HEK293 (cell line): ENCODE measurements around the gene MEG3.

ENCODE experiments used
- CTCF ChIA-PET: fragments of 350-600 bp; formaldehyde crosslinking; extraction: SDS; loops from one replicate; lab custom pipeline; 2021; ENCODE audit warnings: antibody characterized with exemption; lab: Yijun Ruan, JAX
- POLR2A ChIA-PET: fragments of 300-600 bp; formaldehyde crosslinking; extraction: SDS; loops from one replicate; lab custom pipeline; 2020; ENCODE audit warnings: antibody characterized with exemption, inconsistent platforms; lab: Yijun Ruan, JAX
- H3K27ac ChIP-seq: fragments of 200-500 bp; sonication (Bioruptor generic); 2 replicates; pipeline ENCODE4 v1.5.1; 2014; ENCODE audit warnings: low read depth, low read length, control low read depth, inconsistent platforms; ENCODE audit errors: extremely low read depth
- H3K36me3 ChIP-seq, 2 experiments: fragments of 200-500 bp in 1 of 2; sonication (Bioruptor generic) in 1 of 2; 1 replicate in 1 of 2; 2 replicates in 1 of 2; pipeline ENCODE4 v1.5.1; 2014 to 2017; ENCODE audit warnings: inconsistent platforms in 2 of 2, low read length in 2 of 2; ENCODE audit not compliant: control insufficient read depth in 2 of 2, insufficient read depth in 1 of 2
- H3K4me1 ChIP-seq: fragments of 200-500 bp; sonication (Bioruptor generic); 2 replicates; pipeline ENCODE4 v1.5.1; 2014; ENCODE audit warnings: mild to moderate bottlenecking, low read length, inconsistent platforms; ENCODE audit not compliant: control insufficient read depth, insufficient read depth
- H3K4me3 ChIP-seq: 2 replicates; pipeline ENCODE4 v1.5.1; 2011; ENCODE audit warnings: low read depth, mild to moderate bottlenecking, control low read depth, low read length, moderate library complexity
- H3K9me3 ChIP-seq: fragments of 200-500 bp; sonication (Bioruptor generic); 2 replicates; pipeline ENCODE4 v1.5.1; 2014; ENCODE audit warnings: low read depth, low read length, inconsistent platforms; ENCODE audit not compliant: control insufficient read depth, insufficient read depth
- GLIS1 ChIP-seq: fragments of 450-650 bp; formaldehyde crosslinking; IDR thresholded peaks from 2 replicates; pipeline ENCODE4 v1.5.1; 2016; ENCODE audit warnings: missing biosample characterization, missing genetic modification characterization
- HOXA7 ChIP-seq: sonication (generic); formaldehyde crosslinking; IDR thresholded peaks from 2 replicates; pipeline ENCODE4 v1.8.1; 2022; ENCODE audit warnings: missing genetic modification reagents, borderline replicate concordance
- HOXC10 ChIP-seq: sonication (generic); formaldehyde crosslinking; IDR thresholded peaks from 2 replicates; pipeline ENCODE4 v1.8.1; 2023; ENCODE audit warnings: mild to moderate bottlenecking, missing genetic modification reagents
- KLF9 ChIP-seq: fragments of 450-650 bp; formaldehyde crosslinking; IDR thresholded peaks from 2 replicates; pipeline ENCODE4 v1.5.1; 2016; ENCODE audit warnings: missing biosample characterization, missing genetic modification characterization, low read depth
- PRDM10 ChIP-seq: fragments of 450-650 bp; formaldehyde crosslinking; IDR thresholded peaks from 2 replicates; pipeline ENCODE4 v1.5.1; 2016; ENCODE audit warnings: missing biosample characterization, missing genetic modification characterization
- SCRT1 ChIP-seq: fragments of 450-650 bp; formaldehyde crosslinking; IDR thresholded peaks from 2 replicates; pipeline ENCODE4 v1.5.1; 2016; ENCODE audit warnings: missing biosample characterization, missing genetic modification characterization, borderline replicate concordance
- ZBTB17 ChIP-seq: fragments of 450-650 bp; formaldehyde crosslinking; IDR thresholded peaks from 2 replicates; pipeline ENCODE4 v1.5.1; 2016; ENCODE audit warnings: missing biosample characterization, missing genetic modification characterization
- ZFP41 ChIP-seq: fragments of 450-650 bp; formaldehyde crosslinking; IDR thresholded peaks from 2 replicates; pipeline ENCODE4 v1.5.1; 2016; ENCODE audit warnings: missing biosample characterization, missing genetic modification characterization, borderline replicate concordance
- ZFP69B ChIP-seq: fragments of 450-650 bp; formaldehyde crosslinking; IDR thresholded peaks from 2 replicates; pipeline ENCODE4 v1.5.1; 2016; ENCODE audit warnings: missing biosample characterization, missing genetic modification characterization
- ZNF146 ChIP-seq: fragments of 450-650 bp; formaldehyde crosslinking; IDR thresholded peaks from 2 replicates; pipeline ENCODE4 v1.5.1; 2016; ENCODE audit warnings: missing biosample characterization, missing genetic modification characterization
- ZNF223 ChIP-seq: fragments of 450-650 bp; formaldehyde crosslinking; IDR thresholded peaks from 2 replicates; pipeline ENCODE4 v1.5.1; 2016; ENCODE audit warnings: missing biosample characterization, missing genetic modification characterization
- ZNF26 ChIP-seq: fragments of 450-650 bp; formaldehyde crosslinking; IDR thresholded peaks from 2 replicates; pipeline ENCODE4 v1.5.1; 2016; ENCODE audit warnings: missing biosample characterization, missing genetic modification characterization
- ZNF341 ChIP-seq: fragments of 450-650 bp; formaldehyde crosslinking; IDR thresholded peaks from 2 replicates; pipeline ENCODE4; 2016; ENCODE audit warnings: low read depth, missing biosample characterization, missing genetic modification characterization
- ZNF37A ChIP-seq: fragments of 450-650 bp; IDR thresholded peaks from 2 replicates; pipeline ENCODE4 v1.5.1; 2018; ENCODE audit warnings: missing biosample characterization, missing genetic modification characterization
- ZNF404 ChIP-seq: fragments of 450-650 bp; formaldehyde crosslinking; IDR thresholded peaks from 2 replicates; pipeline ENCODE4 v1.5.1; 2017; ENCODE audit warnings: missing biosample characterization, missing genetic modification characterization
- ZNF416 ChIP-seq: fragments of 450-650 bp; formaldehyde crosslinking; IDR thresholded peaks from 2 replicates; pipeline ENCODE4 v1.5.1; 2016; ENCODE audit warnings: missing biosample characterization, missing genetic modification characterization
- ZNF501 ChIP-seq: fragments of 450-650 bp; formaldehyde crosslinking; IDR thresholded peaks from 2 replicates; pipeline ENCODE4 v1.5.1; 2016; ENCODE audit warnings: missing biosample characterization, missing genetic modification characterization
- ZNF548 ChIP-seq: fragments of 450-650 bp; formaldehyde crosslinking; IDR thresholded peaks from 2 replicates; pipeline ENCODE4 v1.5.1; 2016; ENCODE audit warnings: missing biosample characterization, missing genetic modification characterization
- ZNF596 ChIP-seq: fragments of 450-650 bp; IDR thresholded peaks from 2 replicates; pipeline ENCODE4 v1.5.0; 2018; ENCODE audit warnings: missing biosample characterization, mild to moderate bottlenecking, missing genetic modification characterization, moderate library complexity
- ZNF600 ChIP-seq: fragments of 450-650 bp; formaldehyde crosslinking; IDR thresholded peaks from 2 replicates; pipeline ENCODE4 v1.5.1; 2016; ENCODE audit warnings: missing biosample characterization, missing genetic modification characterization
- ZNF610 ChIP-seq: fragments of 450-650 bp; formaldehyde crosslinking; IDR thresholded peaks from 2 replicates; pipeline ENCODE4 v1.5.1; 2016; ENCODE audit warnings: missing biosample characterization, missing genetic modification characterization, borderline replicate concordance
- ZNF777 ChIP-seq: fragments of 450-650 bp; formaldehyde crosslinking; IDR thresholded peaks from 2 replicates; pipeline ENCODE4 v1.5.1; 2017; ENCODE audit warnings: missing biosample characterization, missing genetic modification characterization, borderline replicate concordance
- ZNF791 ChIP-seq: fragments of 450-650 bp; formaldehyde crosslinking; IDR thresholded peaks from 2 replicates; pipeline ENCODE4 v1.5.1; 2016; ENCODE audit warnings: missing biosample characterization, missing genetic modification characterization
- ZNF837 ChIP-seq: fragments of 450-650 bp; formaldehyde crosslinking; IDR thresholded peaks from 2 replicates; pipeline ENCODE4 v1.5.1; 2016; ENCODE audit warnings: missing biosample characterization, missing genetic modification characterization
- ZSCAN23 ChIP-seq: fragments of 450-650 bp; formaldehyde crosslinking; IDR thresholded peaks from 2 replicates; pipeline ENCODE4 v1.5.1; 2016; ENCODE audit warnings: missing biosample characterization, missing genetic modification characterization
- ZSCAN4 ChIP-seq: fragments of 450-650 bp; formaldehyde crosslinking; IDR thresholded peaks from 2 replicates; pipeline ENCODE4 v1.5.1; 2017; ENCODE audit warnings: missing biosample characterization, missing genetic modification characterization

The MEG3 gene

GRCh38 chr14:100777818-100778525, 47.9 kb upstream of the MEG3 start (continued):
- TF ChIP-seq ZNF341 (tag by site-specific recombination) (no peak), PRDM10 (tag by site-specific recombination) (no peak), ZNF404 (tag by site-specific recombination) (no peak), ZFP69B (tag by site-specific recombination) (no peak), ZNF146 (no peak), ZNF600 (tag by site-specific recombination) (no peak)

GRCh38 chr14:100778526-100778882, 47.4 kb upstream of the MEG3 start:
- Histone ChIP-seq H3K4me3 (no peak overlapping the region), H3K4me1 (no peaks in the 10 kb centered on the region), H3K9me3 (no peaks in the 10 kb centered on the region), H3K36me3 (no peaks in the 10 kb centered on the region), H3K27ac (no peak overlapping the region)
- CTCF ChIA-PET = no interaction called here
- POLR2A ChIA-PET = no interaction called here
- TF ChIP-seq ZNF791 (no peak), ZNF501 (tag by site-specific recombination) (no peak)

GRCh38 chr14:100778951-100779690, 46.8 kb upstream of the MEG3 start:
- TF ChIP-seq HOXA7 (CRISPR knock-in tag) (no peak), HOXC10 (CRISPR knock-in tag) (no peak), ZNF548 (tag by site-specific recombination) (no peak), ZNF777 (tag by site-specific recombination) (no peak), ZNF223 (tag by site-specific recombination) (no peak)
- Histone ChIP-seq H3K27ac (no peak overlapping the region), H3K36me3 (no peaks in the 10 kb centered on the region), H3K4me1 (no peaks in the 10 kb centered on the region), H3K4me3 (no peak overlapping the region), H3K9me3 (no peaks in the 10 kb centered on the region)
- CTCF ChIA-PET = no interaction called here
- POLR2A ChIA-PET = no interaction called here

GRCh38 chr14:100779691-100780080, 46.2 kb upstream of the MEG3 start:
- no peaks in the 10 kb centered on the region for H3K9me3 ChIP-seq
- TF ChIP-seq SCRT1 (no peak), ZBTB17 (tag by site-specific recombination) (no peak), ZSCAN4 (no peak), ZSCAN23 (tag by site-specific recombination) (no peak), ZNF37A (tag by site-specific recombination) (no peak), KLF9 (no peak), ZNF596 (tag by site-specific recombination) (no peak), ZNF610 (tag by site-specific recombination) (no peak), ZNF416 (no peak), ZNF837 (tag by site-specific recombination) (no peak), ZNF26 (no peak), GLIS1 (tag by site-specific recombination) (no peak), ZFP41 (tag by site-specific recombination) (no peak)
- no peak overlapping the region for H3K4me3 ChIP-seq
- H3K4me1 ChIP-seq = no peaks in the 10 kb centered on the region
- POLR2A ChIA-PET = no interaction called here
- H3K36me3 ChIP-seq = no peaks in the 10 kb centered on the region
- CTCF ChIA-PET = no interaction called here
- H3K27ac ChIP-seq = no peak overlapping the region
